HG03571 (cell line): ENCODE measurements around the gene MED13.
"Not testable (repeated sequence)": the region's sequence is repeated elsewhere in the genome, so short reads cannot be mapped to it uniquely, and the experiment has no call there.

Experiments
- ATAC-seq: cut with Tn5 transposase; IDR thresholded peaks from one replicate; pipeline ENCODE4 v1.9.1; 2021; ENCODE audit not compliant: unreplicated experiment

MED13 gene

DNA sequence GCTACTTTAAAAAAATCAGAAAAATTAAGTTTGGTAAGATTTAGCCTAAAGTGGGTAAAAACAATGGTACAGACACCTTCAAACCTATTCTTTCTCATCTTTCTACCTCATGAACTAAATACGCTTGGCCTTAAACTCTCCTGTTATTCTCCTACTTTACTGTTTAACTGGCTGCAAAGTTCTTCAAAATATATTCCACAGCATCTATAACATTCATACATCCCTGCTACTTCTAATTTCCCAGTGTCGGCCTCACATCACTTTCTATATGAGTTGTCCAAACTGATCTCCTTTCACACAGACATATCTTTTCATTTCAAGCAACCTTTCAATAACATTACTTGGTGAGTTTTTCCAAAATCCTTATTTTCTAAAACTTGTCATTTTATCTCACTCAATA, 64.0 kb downstream of the MED13 start:
- ATAC-seq = no peak

DNA sequence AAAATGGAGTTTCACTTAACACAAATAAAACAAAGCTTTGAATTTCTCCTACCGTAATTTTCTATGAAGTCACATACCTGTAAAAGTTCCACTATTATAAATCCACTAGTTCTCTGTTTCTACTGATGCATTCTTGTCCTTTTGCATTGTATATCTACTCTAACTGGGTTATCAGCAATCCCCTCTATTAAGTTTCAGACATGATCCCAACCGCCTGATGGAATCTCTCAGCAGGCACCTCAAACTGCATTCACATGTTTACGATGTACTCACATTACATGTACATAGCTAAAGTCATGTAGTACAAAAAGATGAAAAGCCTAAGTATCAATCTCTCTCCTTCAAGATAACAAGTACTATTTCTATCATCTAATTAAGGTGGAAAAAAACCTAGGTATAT, 64.9 kb downstream of the MED13 start:
- no peak for ATAC-seq

DNA sequence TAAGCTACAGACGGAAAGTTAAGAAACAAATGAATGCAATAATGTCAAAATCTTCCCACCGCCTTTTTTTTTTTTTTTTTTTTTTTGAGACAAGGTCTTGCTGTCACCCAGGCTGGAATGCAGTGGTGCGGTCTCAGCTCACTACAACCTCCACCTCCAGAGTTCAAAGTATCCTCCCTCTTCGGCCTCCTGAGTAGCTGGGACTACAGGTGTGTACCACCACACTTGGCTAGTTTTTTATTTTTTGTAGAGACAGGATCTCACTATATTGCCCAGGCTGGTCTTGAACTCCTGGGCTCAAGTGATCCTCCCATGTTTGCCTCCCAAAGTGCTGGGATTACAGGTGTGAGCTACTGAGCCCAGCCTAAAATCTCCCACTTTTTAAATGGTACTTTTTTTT, 66.5 kb downstream of the MED13 start:
- not testable (repeated sequence) for ATAC-seq

DNA sequence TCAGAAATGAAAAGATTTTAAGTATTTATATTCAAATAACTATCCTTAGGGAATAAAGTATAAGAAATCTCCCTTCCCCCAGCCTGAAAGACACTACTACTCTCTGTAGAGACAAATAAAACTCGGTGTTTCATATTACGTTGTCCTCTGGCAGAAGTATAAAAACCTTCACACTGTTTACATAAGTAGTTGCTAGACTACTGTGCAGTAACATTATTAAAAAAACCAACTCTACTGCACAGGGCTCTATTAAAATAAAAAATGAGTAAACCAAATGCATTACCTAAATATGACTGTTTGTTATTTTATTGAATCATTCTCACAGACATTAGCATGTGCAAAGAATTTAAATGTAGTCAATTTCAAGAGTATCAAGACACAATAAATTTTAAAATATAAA, 67.4 kb downstream of the MED13 start:
- no peak for ATAC-seq

DNA sequence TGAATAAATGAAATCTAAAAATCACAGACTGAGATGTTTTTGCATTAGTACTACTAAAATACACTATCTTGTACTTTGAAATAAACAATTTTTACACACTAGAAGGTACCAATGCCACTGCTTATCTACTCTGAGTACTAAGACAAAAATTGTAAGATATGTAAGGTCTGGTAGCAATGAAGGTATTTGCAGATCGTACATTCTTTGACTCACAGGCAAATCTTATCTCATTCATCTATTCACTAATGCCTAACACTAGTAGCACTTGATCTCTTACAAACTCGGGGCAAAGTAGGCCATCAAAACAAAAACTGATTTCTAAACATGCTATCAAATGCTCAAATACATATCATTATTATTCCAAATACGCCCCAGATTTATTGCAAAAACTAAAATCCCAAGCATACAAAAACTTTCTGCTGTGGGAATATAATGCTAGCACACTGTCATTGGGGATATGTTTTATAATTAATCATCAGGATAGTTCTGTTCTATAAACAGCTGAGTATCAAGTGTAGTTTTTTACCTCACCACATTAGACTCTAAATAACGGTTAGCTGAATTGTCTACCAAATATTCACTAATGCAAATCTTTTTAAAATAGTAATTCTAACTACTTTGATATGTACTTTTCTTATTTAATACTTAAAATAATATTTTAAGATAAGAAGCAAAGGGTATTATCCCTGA, 68.0 kb downstream of the MED13 start:
- no peak for ATAC-seq

DNA sequence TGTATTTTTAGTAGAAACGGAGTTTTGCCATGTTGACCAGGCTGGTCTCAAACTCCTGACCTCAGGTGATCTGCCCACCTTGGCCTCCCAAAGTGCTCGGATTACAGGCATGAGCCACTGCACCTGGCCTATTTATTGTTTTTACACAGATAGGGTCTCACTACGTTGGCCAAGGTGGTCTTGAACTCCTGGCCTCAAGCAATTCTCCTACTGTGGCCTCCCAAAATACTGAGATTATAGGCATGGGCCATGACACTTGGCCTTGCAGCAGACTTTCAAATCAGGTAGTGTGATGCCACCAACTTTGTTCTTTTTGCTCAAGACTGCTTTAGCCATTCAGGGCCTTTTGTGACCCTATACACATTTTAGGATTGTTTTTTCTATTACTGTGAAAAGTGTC, 75.6 kb downstream of the MED13 start:
- ATAC-seq = no peak

DNA sequence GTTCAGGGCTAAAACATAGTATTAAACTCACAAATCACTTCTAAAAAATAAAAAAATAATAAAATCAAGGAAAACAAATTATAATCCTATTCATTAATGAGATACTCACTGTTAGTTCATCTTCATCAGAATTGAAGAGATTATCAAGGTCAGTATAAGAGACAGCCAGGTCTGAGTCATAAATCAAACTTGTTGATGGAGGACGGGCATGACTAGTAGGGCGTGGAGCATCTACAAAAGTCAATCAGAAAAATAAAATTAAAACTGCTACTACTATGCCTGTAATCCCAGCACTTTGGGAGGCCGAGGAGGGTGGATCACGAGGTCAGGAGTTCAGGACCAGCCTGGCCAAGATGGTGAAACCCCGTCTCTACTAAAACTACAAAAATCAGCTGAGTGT, 78.2 kb downstream of the MED13 start:
- ATAC-seq = no peak

DNA sequence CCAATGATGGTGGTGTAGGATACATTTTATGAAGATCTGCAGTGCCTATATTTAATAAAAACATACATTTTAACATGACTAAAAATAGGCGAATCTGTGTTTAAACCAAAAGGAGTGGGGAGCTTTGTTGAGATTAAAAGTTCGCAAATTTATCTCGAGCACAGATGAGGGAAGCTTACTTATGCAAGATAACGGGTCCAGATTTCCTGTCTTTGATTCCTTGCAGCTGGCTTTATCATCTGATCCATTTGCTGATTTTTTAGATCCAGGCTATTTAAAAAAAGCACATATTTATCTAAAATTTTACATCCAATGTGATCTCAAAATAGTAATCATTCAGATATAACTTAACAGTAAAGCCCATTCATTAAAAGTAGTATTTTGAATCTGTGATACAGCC, 80.3 kb downstream of the MED13 start:
- no peak for ATAC-seq

DNA sequence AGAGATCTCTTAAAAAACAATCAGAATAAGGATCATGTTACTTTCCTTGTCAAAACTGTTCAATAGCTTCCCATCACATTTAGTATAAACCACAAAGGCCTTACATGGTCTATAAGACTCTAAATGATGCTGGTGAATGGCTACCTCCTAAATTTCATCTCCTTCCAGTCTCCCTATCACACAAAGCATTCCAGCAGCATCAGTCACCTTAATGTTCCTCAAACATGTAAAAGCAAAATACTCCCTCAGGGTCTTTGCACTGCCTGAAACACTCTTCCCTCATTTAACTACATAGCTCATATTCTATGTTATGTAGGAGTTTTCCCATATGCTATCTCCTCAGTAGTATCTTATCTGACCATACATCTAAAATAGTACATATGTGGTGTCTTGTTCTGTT, 83.8 kb downstream of the MED13 start:
- no peak for ATAC-seq

DNA sequence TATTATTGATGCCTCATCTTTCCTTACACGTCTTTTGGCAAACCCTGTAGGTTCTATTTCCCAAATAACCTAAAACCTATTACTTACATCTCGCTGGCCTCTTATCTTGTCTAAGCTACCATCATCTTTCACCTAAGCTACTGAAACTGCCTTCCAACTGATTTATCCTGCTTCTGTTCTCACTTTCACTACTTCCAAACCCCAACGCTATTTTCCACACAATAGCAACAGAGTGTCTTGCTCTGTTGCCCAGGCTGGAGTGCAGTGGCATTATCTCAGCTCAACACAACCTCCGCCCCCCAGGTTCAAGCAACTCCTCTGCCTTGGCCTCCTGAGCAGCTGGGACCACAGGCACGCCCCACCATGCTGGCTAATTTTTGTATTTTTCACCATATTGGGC, 84.5 kb downstream of the MED13 start:
- ATAC-seq = no peak

DNA sequence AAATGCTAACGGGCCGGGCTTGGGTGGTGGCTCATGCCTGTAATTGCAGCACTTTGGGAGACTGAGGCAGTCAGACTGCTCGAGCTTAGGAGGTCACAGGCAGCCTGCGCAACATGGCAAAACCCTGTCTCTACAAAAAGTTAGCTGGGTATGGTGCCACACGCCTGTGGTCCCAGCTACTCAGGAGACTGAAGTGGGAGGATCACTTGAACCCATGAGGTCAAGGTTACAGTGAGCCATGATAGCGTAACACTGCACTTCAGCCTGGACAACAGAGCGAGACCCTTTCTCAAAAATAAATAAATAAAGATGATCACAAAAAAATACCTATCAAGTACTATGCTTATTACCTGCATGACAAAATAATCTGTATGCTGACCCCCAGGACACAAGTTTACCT, 91.0 kb downstream of the MED13 start:
- no peak for ATAC-seq

DNA sequence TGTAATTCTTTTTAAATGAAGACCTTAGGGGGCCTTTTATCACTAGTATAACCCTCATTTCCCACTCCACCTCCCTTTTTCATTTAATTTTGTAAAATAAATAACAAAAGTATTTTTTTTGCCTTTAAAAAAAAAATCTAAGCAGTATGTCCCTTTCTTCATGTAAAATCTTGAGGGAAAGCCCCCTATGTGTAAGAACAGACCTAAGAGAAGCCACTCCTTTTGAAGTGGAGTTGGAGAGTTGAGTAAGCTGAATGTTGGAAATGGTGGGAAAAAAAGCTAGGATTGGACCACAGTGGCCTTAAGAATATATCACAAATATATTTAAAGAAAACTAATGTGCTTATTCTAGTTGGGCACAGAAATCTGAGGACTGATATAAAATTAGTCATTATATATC, 92.8 kb downstream of the MED13 start:
- ATAC-seq = no peak

DNA sequence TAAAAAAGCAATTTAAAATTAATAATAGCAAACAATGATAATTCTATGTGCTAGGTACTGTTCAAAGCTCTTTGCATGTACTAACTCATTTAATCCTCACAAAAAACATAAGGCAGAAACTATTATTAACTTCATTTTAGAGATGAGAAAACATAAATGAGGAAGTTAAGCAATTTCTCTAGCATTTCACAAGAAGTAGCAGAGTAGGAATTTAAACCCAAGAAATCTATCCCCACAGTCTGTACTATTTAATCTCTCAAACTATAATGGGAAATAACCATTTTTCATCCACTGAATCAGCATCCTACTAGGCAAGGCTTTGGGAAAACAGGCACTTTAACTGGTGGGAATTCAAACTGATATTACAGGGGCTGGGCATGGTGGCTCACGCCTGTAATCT, 95.0 kb downstream of the MED13 start:
- ATAC-seq = no peak

DNA sequence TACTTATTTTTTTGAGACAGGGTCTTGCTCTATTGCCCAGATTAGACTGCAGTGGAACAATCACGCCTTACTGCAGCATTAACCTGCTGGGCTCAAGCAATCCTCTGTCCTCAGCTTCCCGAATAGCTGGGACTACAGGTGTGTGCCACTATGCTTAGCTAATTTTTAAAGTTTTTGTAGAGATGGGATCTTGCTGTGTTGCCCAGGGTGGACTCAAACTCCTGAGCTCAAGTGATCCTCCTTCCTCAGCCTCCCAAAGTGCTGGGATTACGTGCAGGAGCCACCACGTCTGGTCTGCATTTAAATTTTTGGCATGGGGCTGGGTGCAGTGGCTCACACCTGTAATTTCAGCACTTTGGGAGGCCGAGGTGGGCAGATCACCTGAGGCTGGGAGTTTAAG, 96.3 kb downstream of the MED13 start:
- ATAC-seq = no peak

DNA sequence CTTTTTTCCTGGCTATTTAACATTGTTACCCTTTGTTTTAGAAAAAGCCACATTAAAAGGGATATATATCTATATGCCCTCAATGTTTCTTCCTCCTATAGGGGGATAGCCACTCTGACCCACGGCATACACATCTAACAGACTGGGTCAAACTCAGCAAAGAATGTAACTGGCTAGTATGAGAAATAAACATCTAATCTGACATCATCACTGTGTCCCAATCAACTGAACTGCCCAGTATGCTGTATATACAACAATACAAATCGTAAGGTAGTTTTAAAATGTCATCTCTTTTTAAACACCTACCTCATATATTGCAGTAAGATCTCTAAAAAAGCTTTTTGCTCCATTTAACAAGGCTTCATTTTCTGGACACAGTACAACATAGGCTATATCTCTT, 97.3 kb downstream of the MED13 start:
- no peak for ATAC-seq

DNA sequence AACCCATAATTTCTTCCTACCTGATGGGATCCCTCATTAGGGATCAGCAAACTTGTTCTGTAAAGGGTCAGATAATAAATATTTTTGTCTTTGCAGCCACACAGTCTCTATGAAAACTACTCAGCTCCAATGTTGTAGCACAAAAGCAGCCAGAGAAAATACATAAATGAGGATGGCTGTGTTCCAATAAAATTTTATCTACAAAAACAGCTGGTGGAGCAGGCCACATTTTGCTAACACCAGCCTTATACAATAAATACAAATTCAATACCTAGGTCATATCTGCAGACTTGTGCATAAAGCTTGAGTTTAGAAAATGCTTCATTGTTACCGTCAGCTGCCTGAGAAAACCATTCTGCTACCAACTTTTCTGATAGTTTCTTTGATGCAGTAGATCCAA, 98.9 kb downstream of the MED13 start:
- ATAC-seq = no peak

DNA sequence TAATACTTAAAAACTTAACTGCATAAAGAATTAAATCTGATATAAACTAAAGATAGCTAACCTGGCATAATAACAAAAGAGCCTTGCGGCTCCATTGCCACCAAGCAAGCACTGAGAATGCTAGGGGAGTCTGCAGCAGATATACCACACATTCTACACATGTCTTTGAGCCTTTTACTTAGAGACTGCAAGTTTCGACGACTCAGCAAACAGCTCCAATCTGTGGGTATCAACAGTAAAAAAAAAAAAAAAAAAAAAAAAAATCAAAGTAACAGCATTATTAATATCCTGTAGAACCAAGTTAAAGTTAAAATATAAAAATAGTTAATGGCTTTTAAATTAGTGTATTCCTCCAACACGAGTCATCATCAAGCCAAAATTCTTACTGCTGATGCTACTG, 109.5 kb downstream of the MED13 start:
- ATAC-seq = no peak

DNA sequence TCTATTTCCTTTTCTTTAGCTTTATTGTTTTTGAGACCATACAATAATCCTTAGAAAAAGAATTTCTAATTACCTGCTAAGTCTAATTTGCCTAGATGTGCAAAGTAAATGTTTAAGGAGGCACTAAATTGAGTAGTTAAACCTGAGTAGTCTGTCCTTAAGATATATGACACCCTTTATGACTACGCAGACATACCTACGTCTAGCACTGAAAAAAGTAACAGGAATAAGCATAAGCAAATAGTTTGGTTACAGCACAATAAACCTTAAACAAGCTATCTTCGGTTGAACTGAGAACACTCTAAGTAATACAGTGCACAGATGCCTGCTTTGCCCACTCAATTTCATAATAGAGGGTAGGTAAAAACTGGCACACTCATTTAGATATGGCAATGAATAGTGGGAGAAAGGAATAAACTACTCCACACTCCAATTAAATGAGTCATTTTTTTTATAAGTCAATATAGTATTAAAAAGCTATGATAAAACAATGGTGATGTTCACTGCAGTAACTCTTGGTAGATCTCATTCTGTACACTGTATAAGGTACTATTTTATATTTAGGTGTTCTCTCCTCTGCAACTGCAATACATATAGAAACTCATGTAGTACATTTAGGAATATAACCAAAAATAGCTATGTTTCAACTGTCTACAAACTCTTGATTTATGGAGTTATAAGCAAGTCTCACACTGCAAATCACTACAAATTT, 117.6 kb downstream of the MED13 start:
- ATAC-seq = no peak

DNA sequence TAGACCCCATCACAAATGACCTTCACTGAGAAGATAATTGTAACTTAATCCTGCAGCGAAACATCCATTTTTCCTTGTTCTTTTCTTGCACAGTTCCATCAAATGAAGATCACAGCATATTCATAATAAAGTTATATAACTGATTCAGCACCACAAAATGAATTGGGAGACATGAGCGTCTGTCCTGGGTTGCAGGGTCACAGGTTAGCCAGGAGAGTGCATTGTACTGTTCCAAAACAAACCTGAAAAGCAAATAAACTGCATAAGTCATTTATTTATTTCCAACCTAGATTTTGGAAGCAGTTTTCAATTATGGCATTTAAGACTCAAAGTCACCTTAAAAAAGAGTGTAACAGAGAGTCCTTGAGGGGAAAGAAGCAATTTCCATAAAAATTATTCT, 118.7 kb downstream of the MED13 start:
- ATAC-seq = no peak

DNA sequence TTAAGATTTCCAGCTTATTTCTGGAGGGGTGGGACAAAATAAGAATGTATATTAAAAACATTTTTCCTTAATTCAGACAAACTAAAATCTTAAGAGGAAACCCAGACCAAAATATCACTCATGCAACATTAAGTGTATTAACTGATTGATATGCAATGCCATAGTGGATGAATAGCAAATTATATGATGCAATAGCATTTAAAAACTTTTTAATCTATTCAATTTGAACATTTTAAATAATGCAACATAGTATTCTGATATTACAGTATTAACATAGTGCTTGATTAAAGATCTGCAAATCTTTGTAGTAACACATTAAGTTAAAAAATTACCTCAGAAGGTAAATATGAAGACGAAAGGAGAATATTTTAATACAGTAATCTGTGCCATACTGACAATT, 122.0 kb downstream of the MED13 start:
- ATAC-seq = no peak

DNA sequence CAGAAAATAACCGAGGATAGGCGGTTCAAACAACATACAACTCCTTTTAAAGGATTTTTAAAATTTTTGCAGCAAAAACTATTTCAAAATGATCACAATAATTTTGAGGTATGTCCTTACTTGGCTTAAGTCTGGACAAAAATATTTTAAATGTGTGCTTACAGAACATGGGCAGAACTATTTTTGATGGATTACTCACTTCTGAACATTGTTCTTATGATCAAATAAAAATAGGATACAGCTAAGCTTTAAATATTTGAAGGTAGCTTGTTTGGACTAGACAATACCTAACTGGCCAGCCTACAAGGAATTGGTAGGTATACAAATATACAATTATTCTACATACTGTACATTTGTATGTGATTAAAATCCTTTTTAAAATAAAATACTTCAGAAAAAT, 123.0 kb downstream of the MED13 start:
- ATAC-seq = no peak

DNA sequence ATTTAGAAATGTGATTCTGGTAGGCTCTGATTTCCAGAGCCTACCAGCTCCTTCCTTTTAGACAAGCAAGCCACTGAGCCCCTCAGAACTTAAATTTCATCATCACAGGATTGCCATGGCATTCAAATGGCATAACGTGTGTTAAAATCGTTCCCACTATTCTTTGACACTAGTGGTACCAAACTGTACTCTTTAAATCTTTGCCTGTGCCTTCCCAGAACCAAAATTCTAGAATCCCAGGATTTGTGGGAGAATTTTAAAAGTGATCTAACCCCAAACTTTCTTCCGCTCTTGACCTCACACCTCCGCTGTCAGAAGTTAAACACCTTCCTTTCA, 137.0 kb downstream of the MED13 start:
- ATAC-seq = no peak
